Activated naive CD8-positive, alpha-beta T cell (primary cell): ENCODE results near the gene KMO.
A peak's percentile ranks its signal among the peaks of the same experiment; 100 is the strongest.

ENCODE experiments used
- H3K27ac Mint-ChIP-seq: one replicate; pipeline ENCODE4 v1.8.0; 2021; ENCODE audit warnings: mixed read lengths
- H3K27me3 Mint-ChIP-seq: one replicate; pipeline ENCODE4 v1.8.0; 2021; ENCODE audit warnings: mixed read lengths
- H3K36me3 Mint-ChIP-seq: one replicate; pipeline ENCODE4 v1.8.0; 2021; ENCODE audit warnings: mixed read lengths
- H3K4me1 Mint-ChIP-seq: one replicate; pipeline ENCODE4 v1.8.0; 2021; ENCODE audit warnings: low read depth, mixed read lengths
- H3K4me3 Mint-ChIP-seq: one replicate; pipeline ENCODE4 v1.8.0; 2021; ENCODE audit warnings: mild to moderate bottlenecking, mixed read lengths
- H3K9me3 Mint-ChIP-seq: one replicate; pipeline ENCODE4 v1.8.0; 2021; ENCODE audit warnings: low read depth, mixed read lengths

The KMO gene

GRCh38 chr1:241615043-241615974 lies 83.1 kb downstream of the KMO start:
- Mint-ChIP-seq H3K36me3 (no peaks in the 10 kb centered on the region), H3K4me1 (peaks cover 10% of the 10 kb centered on the region), H3K9me3 (no peaks in the 10 kb centered on the region), H3K27me3 (no peaks in the 10 kb centered on the region), H3K4me3 (no peak overlapping the region), H3K27ac (no peak overlapping the region)

- H3K4me3 Mint-ChIP-seq = no peak overlapping the region
- no peak overlapping the region for H3K27ac Mint-ChIP-seq
- H3K36me3 Mint-ChIP-seq = peaks cover 4% of the 10 kb centered on the region
- no peaks in the 10 kb centered on the region for H3K27me3 Mint-ChIP-seq
- H3K9me3 Mint-ChIP-seq = no peaks in the 10 kb centered on the region
- peaks cover 10% of the 10 kb centered on the region for H3K4me1 Mint-ChIP-seq
These were observed 85.2 kb downstream of the KMO start for GRCh38 chr1:241617426-241617825.

- H3K27ac Mint-ChIP-seq = no peak overlapping the region
These were observed 90.5 kb downstream of the KMO start for GRCh38 chr1:241622669-241623068.

GRCh38 chr1:241624935-241625334 lies 92.8 kb downstream of the KMO start:
- Mint-ChIP-seq H3K4me1 (peaks cover 20% of the 10 kb centered on the region), H3K36me3 (peaks cover 4% of the 10 kb centered on the region), H3K4me3 (no peak overlapping the region), H3K27me3 (no peaks in the 10 kb centered on the region), H3K27ac (no peak overlapping the region), H3K9me3 (no peaks in the 10 kb centered on the region)

More at GRCh38 chr1:241622669-241623068, 90.5 kb downstream of the KMO start:
- Mint-ChIP-seq H3K27me3 (no peaks in the 10 kb centered on the region), H3K9me3 (no peaks in the 10 kb centered on the region), H3K36me3 (peaks cover 4% of the 10 kb centered on the region), H3K4me3 (no peak overlapping the region), H3K4me1 (peaks cover 5% of the 10 kb centered on the region)

- Mint-ChIP-seq H3K36me3 (peaks cover 5% of the 10 kb centered on the region), H3K9me3 (no peaks in the 10 kb centered on the region), H3K27me3 (no peaks in the 10 kb centered on the region), H3K27ac (peak overlapping the region; percentile 86), H3K4me3 (peak overlapping the region; percentile 74), H3K4me1 (peaks cover 33% of the 10 kb centered on the region)
These were observed 95.5 kb downstream of the KMO start for GRCh38 chr1:241627453-241628259.

GRCh38 chr1:241630005-241630404 lies 97.8 kb downstream of the KMO start:
- Mint-ChIP-seq H3K4me1 (peaks cover 44% of the 10 kb centered on the region), H3K27me3 (no peaks in the 10 kb centered on the region), H3K9me3 (no peaks in the 10 kb centered on the region), H3K27ac (peak overlapping the region; percentile 6), H3K36me3 (peaks cover 13% of the 10 kb centered on the region), H3K4me3 (no peak overlapping the region)

- Mint-ChIP-seq H3K36me3 (peaks cover 18% of the 10 kb centered on the region), H3K4me3 (no peak overlapping the region), H3K4me1 (peaks cover 48% of the 10 kb centered on the region), H3K9me3 (no peaks in the 10 kb centered on the region), H3K27ac (no peak overlapping the region), H3K27me3 (no peaks in the 10 kb centered on the region)
These were observed 98.3 kb downstream of the KMO start for GRCh38 chr1:241630476-241630875.

- Mint-ChIP-seq H3K4me3 (no peak overlapping the region), H3K4me1 (peaks cover 52% of the 10 kb centered on the region), H3K9me3 (no peaks in the 10 kb centered on the region), H3K36me3 (peaks cover 20% of the 10 kb centered on the region), H3K27me3 (no peaks in the 10 kb centered on the region), H3K27ac (no peak overlapping the region)
These were observed 98.7 kb downstream of the KMO start for GRCh38 chr1:241630899-241631298.

GRCh38 chr1:241631674-241632073 lies 99.5 kb downstream of the KMO start:
- H3K4me3 Mint-ChIP-seq = peak overlapping the region; percentile 71
- H3K9me3 Mint-ChIP-seq = no peaks in the 10 kb centered on the region
- peaks cover 56% of the 10 kb centered on the region for H3K4me1 Mint-ChIP-seq
- H3K27ac Mint-ChIP-seq = peak overlapping the region; percentile 91
- H3K36me3 Mint-ChIP-seq = peaks cover 20% of the 10 kb centered on the region
- H3K27me3 Mint-ChIP-seq = no peaks in the 10 kb centered on the region

GRCh38 chr1:241632987-241633386 lies 100.8 kb downstream of the KMO start:
- Mint-ChIP-seq H3K4me3 (no peak overlapping the region), H3K27me3 (no peaks in the 10 kb centered on the region), H3K36me3 (peaks cover 20% of the 10 kb centered on the region), H3K27ac (no peak overlapping the region), H3K9me3 (no peaks in the 10 kb centered on the region), H3K4me1 (peaks cover 61% of the 10 kb centered on the region)

- Mint-ChIP-seq H3K36me3 (peaks cover 24% of the 10 kb centered on the region), H3K27ac (no peak overlapping the region), H3K9me3 (no peaks in the 10 kb centered on the region), H3K4me1 (peaks cover 65% of the 10 kb centered on the region), H3K4me3 (no peak overlapping the region), H3K27me3 (no peaks in the 10 kb centered on the region)
These were observed 103.5 kb downstream of the KMO start for GRCh38 chr1:241635556-241636152.

- peaks cover 68% of the 10 kb centered on the region for H3K4me1 Mint-ChIP-seq
- H3K9me3 Mint-ChIP-seq = no peaks in the 10 kb centered on the region
- H3K4me3 Mint-ChIP-seq = peak overlapping the region; percentile 73
- peaks cover 24% of the 10 kb centered on the region for H3K36me3 Mint-ChIP-seq
- H3K27ac Mint-ChIP-seq = no peak overlapping the region
- no peaks in the 10 kb centered on the region for H3K27me3 Mint-ChIP-seq
These were observed 104.1 kb downstream of the KMO start for GRCh38 chr1:241636291-241636690.

GRCh38 chr1:241637046-241637590 lies 104.9 kb downstream of the KMO start:
- H3K9me3 Mint-ChIP-seq = no peaks in the 10 kb centered on the region
- no peak overlapping the region for H3K27ac Mint-ChIP-seq
- H3K36me3 Mint-ChIP-seq = peaks cover 20% of the 10 kb centered on the region
- no peaks in the 10 kb centered on the region for H3K27me3 Mint-ChIP-seq
- H3K4me3 Mint-ChIP-seq = peak overlapping the region; percentile 89
- peaks cover 61% of the 10 kb centered on the region for H3K4me1 Mint-ChIP-seq

- Mint-ChIP-seq H3K27ac (no peak overlapping the region), H3K27me3 (no peaks in the 10 kb centered on the region), H3K4me1 (peaks cover 56% of the 10 kb centered on the region), H3K36me3 (peaks cover 19% of the 10 kb centered on the region), H3K9me3 (no peaks in the 10 kb centered on the region), H3K4me3 (peak overlapping the region; percentile 89)
These were observed 105.4 kb downstream of the KMO start for GRCh38 chr1:241637604-241638003.
